ENCODE measurements around the gene GSDME.

GSDME gene

GRCh38 chr7:24786941-24787340 lies 29.7 kb upstream of the GSDME start (continued):
- TF ChIP-seq ZNF513 (tag by site-specific recombination; IDR thresholded peaks at IDR 0.05) (no peak), SETDB1 (IDR thresholded peaks at IDR 0.05; ENCODE audit: insufficient read length, low read length) (no peak), ZNF792 (tag by site-specific recombination; IDR thresholded peaks at IDR 0.05) (no peak), ZNF114 (tag by site-specific recombination; IDR thresholded peaks at IDR 0.05) (no peak), ZIC2 (tag by site-specific recombination; IDR thresholded peaks at IDR 0.05) (no peak), ZSCAN23 (tag by site-specific recombination; IDR thresholded peaks at IDR 0.05) (no peak), KLF1 (tag by site-specific recombination; IDR thresholded peaks at IDR 0.05) (no peak), ZNF112 (tag by site-specific recombination; IDR thresholded peaks at IDR 0.05) (no peak), ZBTB8A (tag by site-specific recombination; IDR thresholded peaks at IDR 0.05) (no peak), ZNF600 (tag by site-specific recombination; IDR thresholded peaks at IDR 0.05) (no peak), ZNF175 (tag by site-specific recombination; IDR thresholded peaks at IDR 0.05) (no peak)

- no peak overlapping the region for H3K27ac ChIP-seq (ENCODE audit: extremely low read depth, low read depth, low read length)
- no peaks in the 10 kb centered on the region for H3K36me3 ChIP-seq (ENCODE audit: control insufficient read depth in 2 of 2, insufficient read depth in 1 of 2, low read length in 2 of 2)
- H3K4me1 ChIP-seq (ENCODE audit: control insufficient read depth, insufficient read depth, low read length): no peaks in the 10 kb centered on the region
- ChIA-PET CTCF (no interaction called here), POLR2A (no interaction called here)
- TF ChIP-seq GLI4 (tag by site-specific recombination; IDR thresholded peaks at IDR 0.05) (no peak), ZNF549 (tag by site-specific recombination; IDR thresholded peaks at IDR 0.05) (no peak), YY2 (tag by site-specific recombination; IDR thresholded peaks at IDR 0.05) (no peak), GLIS1 (tag by site-specific recombination; IDR thresholded peaks at IDR 0.05) (no peak), ZNF211 (tag by site-specific recombination; IDR thresholded peaks at IDR 0.05; ENCODE audit: low read depth) (no peak), ZSCAN18 (tag by site-specific recombination; IDR thresholded peaks at IDR 0.05) (no peak), ZNF621 (tag by site-specific recombination; IDR thresholded peaks at IDR 0.05) (no peak), ZNF138 (tag by site-specific recombination; IDR thresholded peaks at IDR 0.05; ENCODE audit: borderline replicate concordance) (no peak), ZNF10 (tag by site-specific recombination; IDR thresholded peaks at IDR 0.05) (no peak), ZNF341 (tag by site-specific recombination; IDR thresholded peaks at IDR 0.05; ENCODE audit: low read depth) (no peak), ZNF404 (tag by site-specific recombination; IDR thresholded peaks at IDR 0.05) (no peak), ZBTB8A (tag by site-specific recombination; IDR thresholded peaks at IDR 0.05) (no peak), ZNF510 (tag by site-specific recombination; IDR thresholded peaks at IDR 0.05; ENCODE audit: insufficient replicate concordance) (no peak), ZNF157 (tag by site-specific recombination; IDR thresholded peaks at IDR 0.05) (no peak), ZBTB21 (tag by site-specific recombination; IDR thresholded peaks at IDR 0.05) (no peak)
- TF ChIP-seq, protein P1, sequence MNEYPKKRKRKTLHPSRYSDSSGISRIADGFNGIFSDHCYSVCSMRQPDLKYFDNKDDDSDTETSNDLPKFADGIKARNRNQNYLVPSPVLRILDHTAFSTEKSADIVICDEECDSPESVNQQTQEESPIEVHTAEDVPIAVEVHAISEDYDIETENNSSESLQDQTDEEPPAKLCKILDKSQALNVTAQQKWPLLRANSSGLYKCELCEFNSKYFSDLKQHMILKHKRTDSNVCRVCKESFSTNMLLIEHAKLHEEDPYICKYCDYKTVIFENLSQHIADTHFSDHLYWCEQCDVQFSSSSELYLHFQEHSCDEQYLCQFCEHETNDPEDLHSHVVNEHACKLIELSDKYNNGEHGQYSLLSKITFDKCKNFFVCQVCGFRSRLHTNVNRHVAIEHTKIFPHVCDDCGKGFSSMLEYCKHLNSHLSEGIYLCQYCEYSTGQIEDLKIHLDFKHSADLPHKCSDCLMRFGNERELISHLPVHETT (tag by site-specific recombination; IDR thresholded peaks at IDR 0.05): no peak
- TF ChIP-seq, protein P2, sequence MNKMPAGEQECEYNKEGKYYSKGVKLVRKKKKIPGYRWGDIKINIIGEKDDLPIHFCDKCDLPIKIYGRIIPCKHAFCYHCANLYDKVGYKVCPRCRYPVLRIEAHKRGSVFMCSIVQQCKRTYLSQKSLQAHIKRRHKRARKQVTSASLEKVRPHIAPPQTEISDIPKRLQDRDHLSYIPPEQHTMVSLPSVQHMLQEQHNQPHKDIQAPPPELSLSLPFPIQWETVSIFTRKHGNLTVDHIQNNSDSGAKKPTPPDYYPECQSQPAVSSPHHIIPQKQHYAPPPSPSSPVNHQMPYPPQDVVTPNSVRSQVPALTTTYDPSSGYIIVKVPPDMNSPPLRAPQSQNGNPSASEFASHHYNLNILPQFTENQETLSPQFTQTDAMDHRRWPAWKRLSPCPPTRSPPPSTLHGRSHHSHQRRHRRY (tag by site-specific recombination; IDR thresholded peaks at IDR 0.05): no peak
- no peak overlapping the region for H3K4me3 ChIP-seq (ENCODE audit: low read depth, low read length)
- H3K9me3 ChIP-seq (ENCODE audit: control insufficient read depth, insufficient read depth, low read depth, low read length): no peaks in the 10 kb centered on the region
These were observed 29.0 kb upstream of the GSDME start for GRCh38 chr7:24786306-24786705.

All from HEK293 (cell line).